GM23338 (cell line): ENCODE measurements around the gene PCDHGA8.
"Not testable (repeated sequence)": the region's sequence is repeated elsewhere in the genome, so short reads cannot be mapped to it uniquely, and the experiment has no call there.

Experiments
- CTCF ChIP-seq, 2 experiments: fragments of 200-600 bp in 1 of 2; sonication (generic) in 1 of 2; conservative IDR thresholded peaks; 2 replicates each; pipeline versions ENCODE4 v1.5.1 to v1.6.1; 2016 to 2017; ENCODE audit warnings: antibody characterized with exemption in 2 of 2, low read depth in 2 of 2, mild to moderate bottlenecking in 2 of 2, moderate library complexity in 1 of 2
- EZH2 ChIP-seq: fragments of 200-600 bp; sonication (generic); IDR thresholded peaks from one replicate; pipeline ENCODE4 v1.8.0; 2017; ENCODE audit warnings: antibody characterized with exemption, mild to moderate bottlenecking, low read depth; ENCODE audit not compliant: unreplicated experiment
- EZH2phosphoT487 ChIP-seq: fragments of 200-600 bp; sonication (generic); IDR thresholded peaks from one replicate; pipeline ENCODE4 v1.8.1; 2018; ENCODE audit warnings: antibody characterized with exemption; ENCODE audit not compliant: unreplicated experiment
- JUNB ChIP-seq: IDR thresholded peaks from one replicate; pipeline ENCODE4 v1.6.1; 2016; ENCODE audit warnings: antibody characterized with exemption; ENCODE audit not compliant: unreplicated experiment
- POLR2AphosphoS5 ChIP-seq: IDR thresholded peaks from 2 replicates; pipeline ENCODE4 v1.6.1; 2016; ENCODE audit warnings: antibody characterized with exemption, low read depth
- REST ChIP-seq: IDR thresholded peaks from one replicate; pipeline ENCODE4 v1.6.1; 2018; ENCODE audit warnings: antibody characterized with exemption; ENCODE audit not compliant: unreplicated experiment

DNA sequence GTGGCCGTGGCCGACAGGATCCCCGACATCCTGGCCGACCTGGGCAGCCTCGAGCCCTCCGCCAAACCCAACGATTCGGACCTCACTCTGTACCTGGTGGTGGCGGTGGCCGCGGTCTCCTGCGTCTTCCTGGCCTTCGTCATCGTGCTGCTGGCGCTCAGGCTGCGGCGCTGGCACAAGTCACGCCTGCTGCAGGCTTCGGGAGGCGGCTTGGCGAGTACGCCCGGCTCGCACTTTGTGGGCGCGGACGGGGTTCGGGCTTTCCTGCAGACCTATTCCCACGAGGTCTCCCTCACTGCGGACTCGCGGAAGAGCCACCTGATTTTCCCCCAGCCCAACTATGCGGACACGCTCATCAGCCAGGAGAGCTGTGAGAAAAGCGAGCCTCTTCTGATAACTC, 46.4 kb upstream of the PCDHGA8 start:
- not testable (repeated sequence) for TF ChIP-seq CTCF (conservative IDR thresholded peaks at IDR 0.05; ENCODE audit: low read depth in 2 of 2); EZH2; REST; POLR2AphosphoS5; JUNB; EZH2phosphoT487
